Medulla oblongata (tissue), 1 donor: ENCODE results near the gene ARID3A.
"Not testable (repeated sequence)": the region's sequence is repeated elsewhere in the genome, so short reads cannot be mapped to it uniquely, and the experiment has no call there.

Source experiments
- DNase-seq: peaks from one replicate; pipeline ENCODE4 v3.0.0-alpha.2; 2015; ENCODE audit errors: extremely low spot score

The ARID3A gene, protein sequence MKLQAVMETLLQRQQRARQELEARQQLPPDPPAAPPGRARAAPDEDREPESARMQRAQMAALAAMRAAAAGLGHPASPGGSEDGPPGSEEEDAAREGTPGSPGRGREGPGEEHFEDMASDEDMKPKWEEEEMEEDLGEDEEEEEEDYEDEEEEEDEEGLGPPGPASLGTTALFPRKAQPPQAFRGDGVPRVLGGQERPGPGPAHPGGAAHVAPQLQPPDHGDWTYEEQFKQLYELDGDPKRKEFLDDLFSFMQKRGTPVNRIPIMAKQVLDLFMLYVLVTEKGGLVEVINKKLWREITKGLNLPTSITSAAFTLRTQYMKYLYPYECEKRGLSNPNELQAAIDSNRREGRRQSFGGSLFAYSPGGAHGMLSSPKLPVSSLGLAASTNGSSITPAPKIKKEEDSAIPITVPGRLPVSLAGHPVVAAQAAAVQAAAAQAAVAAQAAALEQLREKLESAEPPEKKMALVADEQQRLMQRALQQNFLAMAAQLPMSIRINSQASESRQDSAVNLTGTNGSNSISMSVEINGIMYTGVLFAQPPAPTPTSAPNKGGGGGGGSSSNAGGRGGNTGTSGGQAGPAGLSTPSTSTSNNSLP

DNA sequence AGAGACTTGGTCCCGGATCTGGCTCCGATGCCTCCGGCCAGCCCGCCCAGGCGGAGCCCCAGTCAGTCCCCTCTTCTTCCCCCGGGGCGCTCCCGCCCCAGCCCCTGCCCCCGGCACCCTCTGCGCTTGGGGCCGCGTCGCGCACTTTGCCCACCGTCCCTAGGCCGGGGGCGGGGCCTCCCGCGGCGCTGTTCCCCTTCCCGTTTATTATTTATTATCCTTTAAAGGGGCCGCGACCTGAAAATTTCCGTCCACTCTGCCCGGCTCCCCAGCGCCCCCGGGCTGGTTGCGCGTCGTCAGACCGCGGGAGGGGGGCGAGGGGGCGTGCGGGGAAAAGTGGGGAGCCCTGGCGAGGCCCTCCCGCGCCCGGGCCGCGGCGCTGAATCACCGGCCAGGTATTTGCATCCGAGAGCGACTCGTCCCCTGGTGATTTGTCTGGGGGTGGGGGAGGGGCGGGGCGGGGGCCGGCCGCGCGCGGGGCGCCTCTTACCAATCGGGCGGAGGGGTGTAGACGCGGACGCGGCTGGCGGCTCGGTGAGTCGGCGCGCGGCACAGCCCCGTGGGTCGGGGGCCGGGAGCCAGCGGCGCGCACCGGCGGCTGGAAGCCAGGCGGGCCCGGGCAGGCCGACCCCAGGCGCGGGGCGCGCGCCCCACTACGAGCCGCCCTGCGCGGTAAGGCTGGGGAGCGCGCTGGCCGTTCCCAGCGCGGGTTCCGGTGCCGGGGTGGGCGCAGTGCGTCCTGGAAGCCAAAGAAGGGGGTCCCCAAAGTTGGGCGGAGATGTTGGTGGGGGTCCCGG, at the start of gene ARID3A:
ARID3A (plus strand) TSS at position 510 of the 797 bp plus-strand sequence. CDS start 3,494 bp downstream, outside the sequence.
- DNase-seq: peak; percentile 82

DNA sequence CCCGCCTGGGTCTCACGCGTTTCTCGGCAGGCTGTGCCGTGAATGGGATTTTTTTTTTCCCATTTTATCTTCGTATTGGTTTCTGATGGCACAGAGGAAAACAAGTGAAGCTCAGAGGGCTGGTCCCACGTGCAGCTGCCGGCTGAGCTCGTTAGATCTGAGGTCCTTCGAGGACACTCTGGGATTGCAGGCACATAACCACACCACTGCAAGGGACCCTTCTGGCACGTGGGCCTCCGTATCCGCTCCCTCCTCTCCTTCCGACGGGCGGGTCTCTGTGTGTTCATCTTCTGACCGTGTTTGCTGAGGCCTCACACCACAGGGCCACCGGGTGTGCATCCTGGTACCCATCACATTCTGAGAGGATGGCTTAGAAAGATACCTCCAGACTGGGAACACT, 49.7 kb upstream of the ARID3A start:
- DNase-seq: no peak

DNA sequence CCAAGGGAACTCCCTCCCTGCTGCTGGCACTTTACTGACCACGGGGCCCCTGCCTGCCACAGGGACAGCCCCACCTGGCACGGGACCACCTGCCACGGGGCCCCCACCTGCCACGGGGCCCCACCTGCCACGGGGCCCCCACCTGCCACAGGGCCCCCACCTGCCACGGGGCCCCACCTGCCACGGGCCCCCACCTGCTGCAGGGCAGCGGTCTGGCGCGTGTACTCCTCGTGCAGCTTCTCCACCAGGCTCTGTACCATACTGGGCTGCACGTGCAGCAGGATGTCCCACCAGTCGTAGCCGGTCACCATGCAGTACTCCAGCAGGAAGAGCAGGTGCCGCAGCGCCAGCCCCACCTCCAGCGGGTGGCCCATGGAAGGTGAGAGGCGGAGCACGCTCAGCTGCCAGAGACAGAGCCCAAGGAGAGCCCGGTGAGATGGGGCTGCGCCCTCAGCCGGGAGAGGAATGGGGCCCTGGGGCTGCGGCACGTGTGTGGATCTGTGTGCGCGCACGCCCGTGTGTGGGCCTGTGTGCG, 49.0 kb upstream of the ARID3A start:
- DNase-seq: no peak

DNA sequence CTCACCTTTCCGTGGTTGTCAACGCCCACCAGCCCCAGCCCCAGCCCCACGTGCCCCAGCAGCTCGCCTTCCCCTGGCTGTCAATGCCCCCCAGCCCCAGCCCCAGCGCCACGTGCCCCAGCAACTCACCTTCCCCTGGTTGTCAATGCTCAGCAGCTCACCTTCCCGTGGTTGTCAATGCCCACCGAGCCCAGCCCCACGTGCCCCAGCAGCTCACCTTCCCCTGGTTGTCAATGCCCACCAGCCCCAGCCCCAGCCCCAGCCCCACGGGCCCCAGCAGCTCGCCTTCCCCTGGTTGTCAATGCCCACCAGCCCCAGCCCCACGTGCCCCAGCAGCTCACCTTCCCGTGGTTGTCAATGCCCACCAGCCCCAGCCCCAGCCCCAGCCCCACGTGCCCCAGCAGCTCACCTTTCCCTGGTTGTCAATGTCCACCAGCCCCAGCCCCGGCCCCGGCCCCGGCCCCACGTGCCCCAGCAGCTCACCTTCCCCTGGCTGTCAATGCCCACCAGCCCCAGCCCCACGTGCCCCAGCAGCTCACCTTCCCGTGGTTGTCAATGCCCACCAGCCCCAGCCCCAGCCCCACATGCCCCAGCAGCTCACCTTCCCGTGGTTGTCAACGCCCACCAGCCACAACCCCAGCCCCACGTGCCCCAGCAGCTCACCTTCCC, 47.7 kb upstream of the ARID3A start:
- DNase-seq: not testable (repeated sequence)

DNA sequence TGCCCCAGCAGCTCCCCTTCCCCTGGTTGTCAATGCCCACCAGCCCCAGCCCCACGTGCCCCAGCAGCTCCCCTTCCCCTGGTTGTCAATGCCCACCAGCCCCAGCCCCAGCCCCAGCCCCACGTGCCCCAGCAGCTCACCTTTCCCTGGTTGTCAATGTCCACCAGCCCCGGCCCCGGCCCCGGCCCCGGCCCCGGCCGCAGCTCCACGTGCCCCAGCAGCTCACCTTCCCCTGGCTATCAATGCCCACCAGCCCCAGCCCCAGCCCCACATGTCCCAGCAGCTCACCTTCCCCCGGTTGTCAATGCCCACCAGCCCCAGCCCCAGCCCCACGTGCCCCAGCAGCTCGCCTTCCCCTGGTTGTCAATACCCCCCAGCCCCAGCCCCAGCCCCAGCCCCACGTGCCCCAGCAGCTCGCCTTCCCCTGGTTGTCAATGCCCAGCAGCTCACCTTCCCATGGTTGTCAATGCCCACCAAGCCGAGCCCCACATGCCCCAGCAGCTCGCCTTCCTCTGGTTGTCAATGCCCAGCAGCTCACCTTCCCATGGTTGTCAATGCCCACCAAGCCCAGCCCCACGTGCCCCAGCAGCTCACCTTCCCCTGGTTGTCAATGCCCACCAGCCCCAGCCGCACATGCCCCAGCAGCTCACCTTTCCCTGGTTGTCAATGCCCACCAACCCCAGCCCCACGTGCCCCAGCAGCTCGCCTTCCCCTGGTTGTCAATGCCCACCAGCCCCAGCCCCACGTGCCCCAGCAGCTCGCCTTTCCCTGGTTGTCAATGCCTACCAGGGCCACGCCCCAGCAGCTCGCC, 46.9 kb upstream of the ARID3A start:
- not testable (repeated sequence) for DNase-seq

DNA sequence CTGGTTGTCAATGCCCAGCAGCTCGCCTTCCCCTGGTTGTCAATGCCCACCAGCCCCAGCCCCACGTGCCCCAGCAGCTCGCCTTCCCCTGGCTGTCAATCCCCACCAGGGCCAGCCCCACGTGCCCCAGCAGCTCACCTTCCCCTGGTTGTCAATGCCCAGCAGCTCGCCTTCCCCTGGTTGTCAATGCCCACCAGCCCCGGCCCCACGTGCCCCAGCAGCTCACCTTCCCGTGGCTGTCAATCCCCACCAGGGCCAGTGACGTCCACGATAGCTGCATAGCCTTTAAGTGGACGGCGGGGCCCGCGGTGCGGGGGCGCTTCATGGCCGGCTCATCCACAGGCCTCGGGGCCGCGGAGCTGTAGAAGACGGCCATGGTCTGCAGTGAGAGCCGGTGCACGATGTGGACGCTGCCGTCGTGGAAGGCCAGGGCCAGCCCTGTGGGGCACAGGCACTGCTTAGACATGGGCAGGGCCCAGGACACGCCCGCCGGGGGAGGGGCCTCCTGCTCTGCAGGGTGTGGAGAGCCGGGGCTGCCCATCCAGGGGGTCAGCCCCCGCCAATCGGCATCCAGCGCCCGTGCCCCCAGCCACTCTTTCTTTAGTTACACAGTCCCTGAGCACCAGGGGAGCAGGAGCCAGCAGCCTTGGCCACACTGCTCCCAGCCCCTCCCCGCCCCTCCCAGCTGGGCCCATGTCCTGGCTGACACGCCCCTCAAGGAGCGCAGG, 46.0 kb upstream of the ARID3A start:
- no peak for DNase-seq

DNA sequence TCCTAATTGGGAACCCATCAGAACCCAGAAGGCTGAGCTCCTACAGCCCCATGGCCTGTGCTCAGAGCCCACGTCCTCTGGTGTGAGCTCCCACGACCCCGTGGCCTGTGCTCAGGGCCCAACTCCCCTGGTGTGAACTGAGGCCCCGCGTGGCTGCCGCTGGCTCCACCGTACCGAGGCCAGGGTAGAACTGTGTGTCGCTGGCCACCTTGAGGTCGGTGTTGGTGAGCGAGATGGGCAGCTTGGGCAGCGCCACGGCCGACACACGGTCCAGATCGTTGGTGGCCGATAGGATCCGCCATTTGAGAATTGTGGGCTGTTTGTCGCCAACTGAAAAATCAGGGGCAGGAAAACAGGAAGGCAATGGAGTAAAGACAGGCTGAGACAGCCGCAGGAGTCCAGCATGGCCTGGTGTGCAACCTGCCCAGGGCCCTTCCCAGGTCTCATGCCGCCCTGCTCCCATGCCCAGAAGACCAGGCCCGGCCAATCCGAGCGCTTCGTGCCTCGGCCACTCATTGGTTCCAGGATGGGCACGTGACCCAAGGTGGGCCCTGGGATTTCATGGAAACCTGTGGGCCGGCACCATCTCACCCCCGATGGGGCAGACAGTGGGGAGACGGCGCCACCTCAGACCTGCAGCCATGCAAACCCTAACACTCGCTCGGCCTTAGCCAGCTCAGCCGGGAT, 44.3 kb upstream of the ARID3A start:
- DNase-seq: no peak

DNA sequence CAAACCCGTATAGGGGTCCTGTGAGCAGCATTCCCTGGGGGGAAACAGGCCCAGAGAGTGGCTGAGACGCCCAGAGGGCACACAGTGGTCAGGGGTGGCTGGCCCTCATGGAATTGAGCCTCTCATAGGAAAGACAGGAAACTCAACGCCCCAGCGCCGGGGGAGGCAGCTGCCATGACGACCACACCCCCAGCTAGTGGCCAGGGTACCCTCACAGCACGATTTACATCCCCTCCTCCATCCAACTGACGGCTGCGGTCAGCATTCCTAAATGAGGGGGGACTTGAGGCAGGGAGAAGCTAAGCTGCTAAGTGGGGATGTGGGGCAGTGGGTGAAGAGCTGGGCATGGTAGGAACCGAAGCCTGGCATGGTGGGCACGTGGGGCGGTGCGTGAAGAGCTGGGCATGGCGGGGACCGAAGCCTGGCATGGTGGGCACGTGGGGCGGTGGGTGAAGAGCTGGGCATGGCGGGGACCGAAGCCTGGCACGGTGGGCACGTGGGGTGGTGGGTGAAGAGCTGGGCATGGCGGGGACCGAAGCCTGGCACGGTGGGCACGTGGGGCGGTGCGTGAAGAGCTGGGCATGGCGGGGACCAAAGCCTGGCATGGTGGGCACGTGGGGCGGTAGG, 42.9 kb upstream of the ARID3A start:
- no peak for DNase-seq

DNA sequence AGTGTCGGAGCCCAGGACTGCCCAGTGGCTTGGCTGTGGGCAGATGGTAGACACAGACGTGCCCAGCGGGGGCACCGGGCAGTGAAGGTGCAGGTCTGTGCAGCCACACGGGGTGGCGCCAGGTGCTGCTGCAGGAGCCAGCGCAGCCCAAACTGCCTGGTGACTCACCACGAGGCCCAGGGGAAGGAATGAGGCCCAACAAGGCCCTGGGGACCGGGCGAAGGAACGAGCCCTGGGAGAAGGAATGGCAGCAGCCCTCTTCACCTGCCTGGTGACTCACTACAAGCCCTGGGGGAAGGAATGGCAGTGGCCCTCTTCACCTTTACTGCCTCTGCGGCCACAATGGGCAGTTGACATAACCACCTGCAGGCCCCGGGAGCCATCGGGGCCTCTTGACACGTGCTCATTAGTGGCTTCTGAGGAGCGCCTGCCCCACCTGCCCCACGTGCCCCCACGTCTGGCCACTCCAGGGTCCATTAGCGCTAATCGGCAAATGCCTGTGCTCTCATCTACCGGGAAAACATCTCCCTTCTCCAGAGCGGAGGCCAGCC, 42.1 kb upstream of the ARID3A start:
- no peak for DNase-seq

DNA sequence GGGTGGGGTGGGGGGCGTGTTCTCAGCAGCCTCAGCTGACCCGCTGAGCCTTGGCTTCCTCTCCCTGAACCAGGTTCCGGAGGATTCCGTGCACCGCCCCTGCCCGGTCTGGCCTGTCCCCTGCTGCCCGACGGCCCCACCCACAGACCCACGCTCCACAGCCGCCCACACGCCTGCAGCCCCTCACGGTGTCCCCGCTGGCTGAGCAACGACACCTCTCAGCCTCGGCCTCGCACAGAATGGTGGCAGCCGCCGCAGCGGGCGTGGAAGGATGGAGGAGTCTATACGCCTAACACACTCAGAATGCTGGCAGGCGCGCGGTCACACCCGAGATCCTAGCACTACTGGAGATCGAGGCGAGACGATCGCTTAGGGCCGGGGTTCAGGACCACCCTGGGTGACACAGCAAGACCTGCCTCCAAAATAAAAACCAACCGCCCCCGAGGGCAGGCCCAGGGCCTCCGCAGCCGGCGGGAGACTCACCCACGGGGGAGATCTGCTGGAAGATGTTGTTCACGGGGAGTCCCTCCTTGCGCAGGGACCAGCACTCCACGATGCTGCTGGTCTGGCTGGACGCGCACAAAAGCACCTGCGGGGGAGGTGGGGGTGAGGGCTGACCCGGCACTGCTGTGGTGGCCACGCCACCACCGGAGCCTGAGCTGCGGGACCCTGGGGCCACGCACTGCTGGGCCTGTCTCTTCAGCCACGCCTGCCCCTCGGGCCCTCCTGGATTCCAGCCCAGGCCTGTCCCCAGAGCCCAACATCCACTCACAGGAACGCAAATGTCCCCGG, 41.2 kb upstream of the ARID3A start:
- no peak for DNase-seq

DNA sequence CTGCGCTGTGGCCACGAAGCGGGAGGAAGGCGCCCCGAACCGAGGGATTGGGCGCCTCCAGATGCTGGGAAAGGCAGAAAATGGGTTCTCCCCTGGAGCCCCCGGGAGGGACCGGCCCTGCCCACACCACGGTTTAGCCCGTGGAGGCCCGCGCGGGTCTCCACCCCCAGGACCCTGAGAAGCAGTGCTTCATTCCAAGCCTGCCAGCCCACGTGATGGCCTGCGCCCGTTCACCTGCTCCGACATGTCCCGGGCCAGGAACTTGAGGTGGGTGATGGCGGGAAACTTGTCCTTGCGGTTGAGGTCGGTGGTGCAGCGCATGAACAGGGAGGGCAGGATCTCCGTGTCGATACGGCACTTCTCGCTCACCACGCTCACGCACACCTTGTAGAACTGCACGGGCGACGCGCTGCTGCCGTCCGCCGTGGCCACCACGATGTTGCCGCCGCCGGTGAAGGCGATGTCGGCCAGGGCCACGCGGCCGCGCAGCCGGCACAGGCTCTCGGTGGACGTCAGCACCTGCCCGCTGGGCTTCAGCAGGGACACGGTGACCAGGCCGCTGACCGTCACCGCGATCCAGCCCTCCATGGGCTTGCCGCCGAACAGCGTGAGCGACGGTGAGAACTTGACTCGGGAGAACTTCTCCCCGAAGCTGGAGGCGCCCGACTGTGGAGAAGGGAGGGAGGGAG, 40.2 kb upstream of the ARID3A start:
- no peak for DNase-seq

DNA sequence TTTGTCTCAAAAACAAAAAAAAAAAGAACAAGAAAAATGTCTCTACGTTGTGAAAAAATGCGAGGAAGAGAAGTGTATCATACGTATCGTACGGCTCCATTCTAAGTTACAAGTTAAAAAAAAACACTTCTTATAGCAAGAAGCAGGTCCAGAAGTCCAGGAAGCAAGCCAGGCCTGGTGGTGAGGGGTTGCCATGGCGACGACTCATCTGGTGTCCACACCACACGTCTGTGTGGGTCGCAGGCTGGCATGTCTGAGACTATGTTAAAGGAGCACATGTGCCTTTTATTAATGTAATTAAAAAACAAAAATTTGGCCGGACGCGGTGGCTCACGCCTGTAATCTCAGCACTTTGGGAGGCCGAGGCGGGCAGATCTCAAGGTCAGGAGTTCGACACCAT, 38.8 kb upstream of the ARID3A start:
- DNase-seq: no peak

DNA sequence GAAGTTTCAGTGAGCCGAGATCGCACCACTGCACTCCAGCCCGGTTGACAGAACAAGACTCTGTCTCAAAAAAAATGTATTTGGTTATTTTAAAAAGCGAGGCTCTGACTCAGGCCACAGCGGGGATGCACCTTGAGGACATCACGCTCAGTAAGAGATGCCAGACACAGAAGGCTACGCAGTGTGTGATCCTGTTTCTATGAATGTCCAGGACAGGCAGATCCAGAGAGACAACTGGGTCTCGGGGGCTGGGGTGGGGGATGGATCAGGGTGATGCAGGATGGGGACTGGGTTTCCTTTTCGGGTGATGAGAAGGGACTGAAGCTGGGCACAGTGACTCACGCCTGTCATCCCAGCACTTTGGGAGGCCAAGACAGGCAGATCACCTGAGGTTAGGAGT, 38.2 kb upstream of the ARID3A start:
- DNase-seq: no peak

DNA sequence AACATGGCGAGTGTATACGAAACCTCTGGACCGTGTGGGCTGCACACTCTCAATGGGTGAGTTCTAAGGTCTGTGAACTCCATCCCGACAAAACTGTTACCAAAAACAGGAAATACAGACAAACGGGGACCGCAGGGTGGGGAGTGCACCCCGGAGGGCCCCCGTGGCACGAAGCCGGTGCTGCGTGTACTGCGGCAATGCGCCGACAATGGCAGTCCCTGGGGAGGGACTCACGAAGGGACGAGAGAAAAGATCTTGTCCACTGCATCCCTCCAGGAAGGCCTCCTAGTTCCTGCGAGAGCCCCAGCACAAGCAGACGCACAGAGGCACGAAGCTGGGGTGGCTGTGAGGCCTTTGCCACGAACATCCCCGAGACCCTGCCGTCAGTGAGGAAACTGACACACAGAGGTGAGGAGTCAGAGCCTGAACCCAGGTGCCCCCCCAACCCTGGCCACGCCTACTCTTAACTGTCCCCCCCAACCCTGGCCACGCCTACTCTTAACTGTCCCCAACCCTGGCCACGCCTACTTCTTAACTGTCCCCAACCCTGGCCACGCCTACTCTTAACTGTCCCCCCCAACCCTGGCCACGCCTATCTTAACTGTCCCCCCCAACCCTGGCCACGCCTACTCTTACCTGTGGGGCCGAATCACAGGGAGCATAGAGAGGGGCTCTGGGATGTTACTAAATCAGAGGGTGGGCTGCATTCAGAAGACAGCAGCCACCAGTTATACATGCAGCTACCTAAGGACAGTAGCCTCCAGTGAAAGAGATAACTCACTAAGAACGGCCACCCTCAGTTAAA, 37.1 kb upstream of the ARID3A start:
- no peak for DNase-seq

DNA sequence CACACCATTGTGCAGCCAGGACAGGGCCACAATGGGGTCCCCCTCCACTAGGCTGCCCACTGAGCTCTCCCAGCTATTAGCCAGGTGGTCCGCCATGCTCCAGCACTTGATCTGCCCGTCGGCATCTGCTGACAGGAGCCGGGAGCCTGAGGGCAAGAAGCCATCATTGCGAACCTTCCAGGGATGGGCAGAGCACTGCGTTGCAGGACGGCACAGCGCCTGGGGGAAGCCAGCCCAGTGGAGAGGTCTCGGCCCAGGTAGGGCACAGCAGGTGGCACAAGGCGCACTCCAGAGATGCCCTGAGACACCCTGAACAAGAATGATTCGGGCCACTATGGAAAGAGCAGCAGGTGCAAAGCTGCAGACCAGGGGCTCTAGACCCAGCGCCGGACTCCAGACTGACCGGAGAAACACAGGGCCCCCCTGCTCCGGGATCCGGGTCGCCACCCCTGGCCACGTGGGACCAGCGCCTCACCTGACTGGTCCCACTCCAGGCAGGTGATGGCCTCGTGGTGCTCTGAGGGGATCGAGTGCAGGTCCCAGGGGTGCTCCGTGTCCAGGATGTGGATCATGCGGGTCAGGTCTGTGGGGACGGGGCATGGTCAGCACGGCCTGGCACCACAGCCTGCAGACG, 36.1 kb upstream of the ARID3A start:
- DNase-seq: no peak

DNA sequence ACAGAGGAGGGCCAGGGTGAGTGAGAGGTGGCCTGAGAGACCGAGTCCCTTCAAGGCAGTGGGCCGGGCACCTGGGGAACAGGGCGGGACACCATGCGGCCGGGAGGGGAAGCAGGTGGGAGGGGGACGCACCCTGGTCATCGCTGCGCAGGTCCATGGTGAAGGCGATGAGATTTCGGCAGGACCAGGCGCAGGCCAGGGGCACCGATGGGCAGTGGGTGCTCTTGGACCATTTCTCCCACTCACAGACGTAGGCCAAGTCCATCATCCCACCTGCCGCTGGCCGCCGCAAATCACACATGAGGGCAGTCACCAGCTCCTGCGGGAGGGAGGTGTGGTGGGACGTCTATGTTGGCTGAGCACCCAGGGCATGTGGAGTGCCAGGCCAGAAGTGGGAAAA, 35.0 kb upstream of the ARID3A start:
- DNase-seq: no peak
